Measurements from ENCODE around the gene PUSL1.

Gene PUSL1

GRCh38 chr1:1354271-1355247 lies 46.2 kb downstream of the PUSL1 start:
- no peak for DNase-seq (ENCODE audit: low spot score)

- DNase-seq (ENCODE audit: low spot score): no peak
Observed at GRCh38 chr1:1355416-1355815, 47.0 kb downstream of the PUSL1 start.

GRCh38 chr1:1356166-1356795 lies 47.9 kb downstream of the PUSL1 start:
- no peak for DNase-seq (ENCODE audit: low spot score)

- DNase-seq (ENCODE audit: low spot score): no peak
Observed at GRCh38 chr1:1356796-1357401, 48.5 kb downstream of the PUSL1 start.

GRCh38 chr1:1357871-1358432 lies 49.6 kb downstream of the PUSL1 start:
- DNase-seq (ENCODE audit: low spot score): no peak

- DNase-seq (ENCODE audit: low spot score): no peak
Observed at GRCh38 chr1:1358433-1359271, 50.3 kb downstream of the PUSL1 start, which contains the start of gene MXRA8. Gene MXRA8 (minus strand): TSS chr1:1358555. CDS start chr1:1358504, 51 bp downstream.

GRCh38 chr1:1359308-1359663 lies 50.9 kb downstream of the PUSL1 start:
- no peak for DNase-seq (ENCODE audit: low spot score)

GRCh38 chr1:1359664-1360468 lies 51.5 kb downstream of the PUSL1 start:
- DNase-seq (ENCODE audit: low spot score): no peak

GRCh38 chr1:1360506-1361169 lies 52.2 kb downstream of the PUSL1 start:
- DNase-seq (ENCODE audit: low spot score): no peak
